Measurements from ENCODE around the gene HCCS. TPM values are rescaled to one million over a fixed set of nuclear protein-coding genes. Genes with fewer than 3 reads are reported as not detected.

HCCS gene
- total RNA-seq, 1 donor from 2014 or later = 39.2 TPM

- Mint-ChIP-seq H3K36me3 (ENCODE audit: low read depth, unreplicated experiment) (no peaks in the 10 kb centered on the region), H3K4me3 (ENCODE audit: unreplicated experiment) (no peak overlapping the region), H3K9me3 (ENCODE audit: unreplicated experiment) (peaks cover 5% of the 10 kb centered on the region), H3K27me3 (ENCODE audit: low read depth, unreplicated experiment) (no peaks in the 10 kb centered on the region), H3K27ac (ENCODE audit: unreplicated experiment) (no peak overlapping the region), H3K4me1 (ENCODE audit: low read depth, unreplicated experiment) (no peaks in the 10 kb centered on the region)
- Histone ChIP-seq H3K4me1 (ENCODE audit: insufficient read depth, low read length) (no peaks in the 10 kb centered on the region), H2AFZ (ENCODE audit: low read depth, low read length) (no peak overlapping the region), H3K4me2 (ENCODE audit: low read length) (no peak overlapping the region), H4K20me1 (ENCODE audit: insufficient read depth, low read length) (no peaks in the 10 kb centered on the region), H3K27ac (ENCODE audit: low read depth, low read length) (no peak overlapping the region), H3K79me2 (ENCODE audit: insufficient read depth, low read length) (no peaks in the 10 kb centered on the region), H3K27me3 (ENCODE audit: insufficient read depth, low read length) (no peaks in the 10 kb centered on the region), H3K9me3 (ENCODE audit: insufficient read depth, low read depth, low read length) (no peaks in the 10 kb centered on the region), H3K4me3 (ENCODE audit: insufficient read depth, low read depth, low read length) (no peak overlapping the region), H3K9ac (ENCODE audit: low read length) (no peak overlapping the region), H3K36me3 (ENCODE audit: insufficient read depth, low read length) (no peaks in the 10 kb centered on the region)
- TF ChIP-seq, protein P1, sequence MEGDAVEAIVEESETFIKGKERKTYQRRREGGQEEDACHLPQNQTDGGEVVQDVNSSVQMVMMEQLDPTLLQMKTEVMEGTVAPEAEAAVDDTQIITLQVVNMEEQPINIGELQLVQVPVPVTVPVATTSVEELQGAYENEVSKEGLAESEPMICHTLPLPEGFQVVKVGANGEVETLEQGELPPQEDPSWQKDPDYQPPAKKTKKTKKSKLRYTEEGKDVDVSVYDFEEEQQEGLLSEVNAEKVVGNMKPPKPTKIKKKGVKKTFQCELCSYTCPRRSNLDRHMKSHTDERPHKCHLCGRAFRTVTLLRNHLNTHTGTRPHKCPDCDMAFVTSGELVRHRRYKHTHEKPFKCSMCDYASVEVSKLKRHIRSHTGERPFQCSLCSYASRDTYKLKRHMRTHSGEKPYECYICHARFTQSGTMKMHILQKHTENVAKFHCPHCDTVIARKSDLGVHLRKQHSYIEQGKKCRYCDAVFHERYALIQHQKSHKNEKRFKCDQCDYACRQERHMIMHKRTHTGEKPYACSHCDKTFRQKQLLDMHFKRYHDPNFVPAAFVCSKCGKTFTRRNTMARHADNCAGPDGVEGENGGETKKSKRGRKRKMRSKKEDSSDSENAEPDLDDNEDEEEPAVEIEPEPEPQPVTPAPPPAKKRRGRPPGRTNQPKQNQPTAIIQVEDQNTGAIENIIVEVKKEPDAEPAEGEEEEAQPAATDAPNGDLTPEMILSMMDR (IDR thresholded peaks at IDR 0.05; ENCODE audit: insufficient read depth, low read depth, low read length) = no peak
- TF ChIP-seq EZH2 (IDR thresholded peaks at IDR 0.05; ENCODE audit: insufficient read depth, low read length) = no peak
- FAIRE-seq (peak; percentile 86), DNase-seq (ENCODE audit: low read depth) (no peak)
Measured at GRCh38 chrX:11089802-11090201, 21.3 kb upstream of the HCCS start.

GRCh38 chrX:11097933-11098332, 13.2 kb upstream of the HCCS start:
- H4K20me1 ChIP-seq (ENCODE audit: insufficient read depth, low read length) = no peaks in the 10 kb centered on the region
- peak; percentile 59 for FAIRE-seq
- no peak overlapping the region for H3K4me3 ChIP-seq (ENCODE audit: insufficient read depth, low read depth, low read length)
- TF ChIP-seq, protein P1 (IDR thresholded peaks at IDR 0.05; ENCODE audit: insufficient read depth, low read depth, low read length) = no peak
- TF ChIP-seq EZH2 (IDR thresholded peaks at IDR 0.05; ENCODE audit: insufficient read depth, low read length) = no peak
- DNase-seq (ENCODE audit: low read depth) = no peak
- H3K27me3 ChIP-seq (ENCODE audit: insufficient read depth, low read length) = no peaks in the 10 kb centered on the region
- no peaks in the 10 kb centered on the region for H3K36me3 ChIP-seq (ENCODE audit: insufficient read depth, low read length)
- H3K9me3 ChIP-seq (ENCODE audit: insufficient read depth, low read depth, low read length) = no peaks in the 10 kb centered on the region
- Mint-ChIP-seq H3K36me3 (ENCODE audit: low read depth, unreplicated experiment) (no peaks in the 10 kb centered on the region), H3K27ac (ENCODE audit: unreplicated experiment) (no peak overlapping the region), H3K4me1 (ENCODE audit: low read depth, unreplicated experiment) (peaks cover 9% of the 10 kb centered on the region), H3K9me3 (ENCODE audit: unreplicated experiment) (no peaks in the 10 kb centered on the region), H3K4me3 (ENCODE audit: unreplicated experiment) (no peak overlapping the region), H3K27me3 (ENCODE audit: low read depth, unreplicated experiment) (no peaks in the 10 kb centered on the region)
- no peaks in the 10 kb centered on the region for H3K79me2 ChIP-seq (ENCODE audit: insufficient read depth, low read length)
- H3K27ac ChIP-seq (ENCODE audit: low read depth, low read length) = no peak overlapping the region
- no peak overlapping the region for H2AFZ ChIP-seq (ENCODE audit: low read depth, low read length)
- H3K4me1 ChIP-seq (ENCODE audit: insufficient read depth, low read length) = peaks cover 11% of the 10 kb centered on the region
- H3K4me2 ChIP-seq (ENCODE audit: low read length) = no peak overlapping the region
- H3K9ac ChIP-seq (ENCODE audit: low read length) = no peak overlapping the region

DNA sequence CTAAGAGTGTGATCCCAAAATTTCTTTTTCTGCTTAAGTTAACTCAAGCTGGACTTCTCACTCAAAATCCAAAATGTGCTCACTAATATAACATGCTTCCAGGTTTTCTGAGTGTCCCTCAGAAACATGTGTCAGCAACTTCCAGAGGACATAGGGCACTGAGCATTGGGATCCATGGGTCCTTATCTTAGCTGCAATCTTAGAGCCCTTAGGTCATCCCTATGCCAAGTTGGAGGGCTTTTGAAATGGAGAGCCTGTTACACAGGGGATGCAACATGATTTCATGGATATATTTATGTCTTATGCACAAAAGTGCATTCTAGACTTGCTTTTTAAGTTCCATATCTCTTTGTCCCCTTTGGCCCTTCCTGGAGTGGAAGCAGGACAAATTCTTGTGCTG, 11.7 kb upstream of the HCCS start:
- Histone ChIP-seq H3K9ac (ENCODE audit: low read length) (no peak overlapping the region), H3K36me3 (ENCODE audit: insufficient read depth, low read length) (no peaks in the 10 kb centered on the region), H3K9me3 (ENCODE audit: insufficient read depth, low read depth, low read length) (no peaks in the 10 kb centered on the region), H3K4me2 (ENCODE audit: low read length) (no peak overlapping the region), H3K27ac (ENCODE audit: low read depth, low read length) (no peak overlapping the region), H4K20me1 (ENCODE audit: insufficient read depth, low read length) (no peaks in the 10 kb centered on the region), H3K27me3 (ENCODE audit: insufficient read depth, low read length) (no peaks in the 10 kb centered on the region), H3K4me3 (ENCODE audit: insufficient read depth, low read depth, low read length) (no peak overlapping the region), H2AFZ (ENCODE audit: low read depth, low read length) (no peak overlapping the region), H3K79me2 (ENCODE audit: insufficient read depth, low read length) (no peaks in the 10 kb centered on the region), H3K4me1 (ENCODE audit: insufficient read depth, low read length) (peaks cover 11% of the 10 kb centered on the region)
- H3K36me3 Mint-ChIP-seq (ENCODE audit: low read depth, unreplicated experiment) = no peaks in the 10 kb centered on the region
- H3K4me3 Mint-ChIP-seq (ENCODE audit: unreplicated experiment) = no peak overlapping the region
- FAIRE-seq (no peak), DNase-seq (ENCODE audit: low read depth) (no peak)
- H3K27me3 Mint-ChIP-seq (ENCODE audit: low read depth, unreplicated experiment) = no peaks in the 10 kb centered on the region
- peaks cover 9% of the 10 kb centered on the region for H3K4me1 Mint-ChIP-seq (ENCODE audit: low read depth, unreplicated experiment)
- TF ChIP-seq, protein P1 (IDR thresholded peaks at IDR 0.05; ENCODE audit: insufficient read depth, low read depth, low read length) = no peak
- no peak for TF ChIP-seq EZH2 (IDR thresholded peaks at IDR 0.05; ENCODE audit: insufficient read depth, low read length)
- no peaks in the 10 kb centered on the region for H3K9me3 Mint-ChIP-seq (ENCODE audit: unreplicated experiment)
- H3K27ac Mint-ChIP-seq (ENCODE audit: unreplicated experiment) = no peak overlapping the region

Data from astrocyte (in vitro differentiated cells and primary cell).